GF-D8 (cell line): ENCODE results near the gene FYTTD1.

Experiments used
- DNase-seq: peaks from one replicate; lab custom pipeline; 2025; lab: John Stamatoyannopoulos, UW

Gene FYTTD1

GRCh38 chr3:197737319-197737649, 12.4 kb upstream of the FYTTD1 start:
- DNase-seq = no peak

DNA sequence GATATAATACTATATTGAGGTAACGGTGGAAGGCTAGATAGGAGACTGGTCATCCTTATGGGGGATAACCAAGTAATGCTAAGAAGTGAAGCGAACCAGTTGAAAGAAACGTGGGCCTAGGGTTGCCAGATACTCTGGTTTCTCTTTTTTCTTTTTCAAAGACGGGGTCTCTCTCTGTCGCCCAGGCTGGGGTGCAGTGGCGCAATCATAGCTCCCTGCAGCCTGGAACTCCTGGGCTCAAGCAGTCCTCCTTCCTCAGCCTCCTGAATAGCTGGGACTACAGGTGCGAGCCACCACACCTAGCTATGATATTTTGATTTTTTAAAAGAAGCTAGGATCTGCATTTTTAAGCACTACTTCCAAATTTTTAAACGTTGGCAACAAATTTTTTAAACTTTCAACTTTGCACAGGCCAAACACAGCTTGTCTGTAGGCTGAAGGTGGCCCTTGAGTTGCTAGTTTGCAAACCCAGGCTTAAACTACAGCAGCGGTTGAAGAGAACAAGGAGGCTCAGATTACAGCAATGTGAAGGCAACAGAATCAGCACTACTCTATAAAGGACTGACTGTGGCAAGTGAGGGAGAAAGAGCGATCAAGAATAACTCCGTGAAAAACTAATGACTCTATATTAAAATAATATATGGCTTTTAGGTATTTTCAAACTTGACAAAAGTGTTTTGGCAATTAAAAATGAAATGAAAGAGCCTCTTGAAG, 11.8 kb upstream of the FYTTD1 start:
- no peak for DNase-seq

GRCh38 chr3:197742787-197743186, 6.9 kb upstream of the FYTTD1 start:
- DNase-seq = no peak

GRCh38 chr3:197746209-197746608, 3.5 kb upstream of the FYTTD1 start:
- DNase-seq = peak; percentile 20

DNA sequence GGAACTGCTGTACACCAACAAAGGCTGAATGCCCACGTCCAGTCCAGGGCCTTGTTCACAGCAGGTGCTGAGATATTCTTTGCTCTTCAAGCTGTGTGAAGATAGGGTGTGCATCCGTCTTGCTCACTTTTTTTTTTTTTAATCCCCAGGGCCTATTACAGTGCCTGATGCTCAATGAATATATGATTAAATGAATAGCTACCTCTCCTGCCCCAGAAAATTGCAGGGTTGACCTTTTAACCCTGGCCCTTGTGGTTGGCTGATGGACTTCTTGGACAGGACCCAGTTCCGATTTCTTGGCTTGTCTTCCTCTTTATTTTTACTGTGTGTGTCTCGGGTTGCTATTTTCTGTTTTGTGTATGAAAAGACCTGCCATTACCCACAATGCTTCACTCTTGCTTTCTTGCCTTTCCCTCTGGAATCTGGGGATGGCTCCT, 2.9 kb upstream of the FYTTD1 start:
- peak; percentile 59 for DNase-seq

- no peak for DNase-seq
Observed at GRCh38 chr3:197748597-197749314, 927 bp upstream of the FYTTD1 start.

GRCh38 chr3:197749315-197749600, 425 bp upstream of the FYTTD1 start:
- peak; percentile 36 for DNase-seq

GRCh38 chr3:197750396-197750831, 731 bp downstream of the FYTTD1 start:
- peak; percentile 6 for DNase-seq

DNA sequence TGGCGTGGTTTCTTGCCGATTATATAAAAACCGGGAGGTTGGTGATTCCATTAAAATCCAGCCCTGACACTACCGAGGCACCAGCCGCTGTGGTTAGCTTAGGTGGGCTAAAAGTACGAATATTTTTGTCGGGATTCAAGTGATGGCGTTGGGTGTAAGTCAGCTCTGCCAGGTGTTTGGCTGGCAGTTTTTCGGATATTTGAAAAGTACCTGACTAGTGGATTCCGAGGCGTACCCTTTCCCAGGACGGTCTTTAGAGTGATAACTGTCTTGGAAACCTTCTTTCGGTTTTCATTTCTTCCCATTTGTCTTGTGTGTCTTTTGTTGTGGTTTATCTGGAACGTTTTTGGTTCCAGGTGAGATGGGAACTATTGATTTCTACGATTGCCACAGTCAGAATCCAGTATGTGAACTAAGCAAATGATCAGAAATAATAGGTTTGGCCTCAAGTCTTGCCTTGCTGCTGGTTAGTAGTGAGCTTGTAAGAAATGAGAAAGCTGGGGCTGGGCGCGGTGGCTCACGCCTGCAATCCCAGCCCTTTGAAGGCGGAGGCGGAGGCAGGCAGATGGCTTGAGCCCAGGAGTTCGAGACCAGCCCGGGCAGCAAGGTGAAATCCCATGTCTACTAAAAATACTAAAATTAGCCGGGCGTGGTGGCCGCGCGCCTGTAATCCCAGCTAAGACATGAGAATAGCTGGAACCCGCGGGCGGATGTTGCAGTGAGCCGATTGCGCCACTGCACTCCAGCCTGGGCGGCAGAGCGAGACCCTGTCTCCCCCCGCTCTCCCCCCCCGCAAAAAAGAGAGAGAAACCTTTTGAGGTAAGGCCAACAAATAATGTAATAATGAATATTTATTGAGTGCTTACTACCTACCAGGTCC, 1.4 kb downstream of the FYTTD1 start:
- DNase-seq = no peak

DNA sequence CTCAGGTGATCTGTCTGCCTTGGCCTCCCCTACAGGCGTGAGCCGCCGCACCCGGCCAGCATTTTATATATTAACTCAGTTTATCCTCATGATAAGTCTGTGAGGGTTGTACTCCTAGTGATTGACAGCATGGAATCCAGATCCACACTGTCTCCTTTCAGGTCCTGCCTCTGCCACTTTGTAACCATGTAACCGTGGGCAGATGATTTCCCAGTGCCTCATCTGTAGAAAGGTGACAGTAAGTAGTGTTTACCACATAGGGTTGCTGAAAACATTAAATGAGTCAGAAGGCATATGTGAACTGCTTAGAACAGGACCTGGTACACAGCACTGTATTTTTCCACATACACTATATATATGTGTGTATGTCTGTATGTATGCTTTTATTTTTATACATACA, 2.4 kb downstream of the FYTTD1 start:
- DNase-seq = no peak

DNA sequence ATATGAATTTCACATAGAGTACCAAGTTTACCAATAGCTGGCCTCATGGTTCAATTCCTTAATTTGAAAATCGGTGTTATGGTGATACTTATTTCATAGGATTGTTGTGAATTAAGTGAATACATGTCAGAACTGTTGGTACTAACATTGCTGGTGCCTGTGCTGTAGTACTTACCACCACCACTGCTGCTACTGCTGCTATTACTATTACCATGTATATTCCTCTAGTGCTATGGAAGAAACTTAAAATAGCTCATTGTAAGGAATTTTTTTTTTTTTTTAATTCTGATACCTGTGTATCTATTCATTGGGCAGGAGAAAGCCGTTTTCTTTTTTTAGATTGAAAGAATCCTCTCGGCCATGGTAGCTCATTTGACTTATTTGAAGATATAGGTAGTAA, 3.6 kb downstream of the FYTTD1 start:
- DNase-seq = no peak

DNA sequence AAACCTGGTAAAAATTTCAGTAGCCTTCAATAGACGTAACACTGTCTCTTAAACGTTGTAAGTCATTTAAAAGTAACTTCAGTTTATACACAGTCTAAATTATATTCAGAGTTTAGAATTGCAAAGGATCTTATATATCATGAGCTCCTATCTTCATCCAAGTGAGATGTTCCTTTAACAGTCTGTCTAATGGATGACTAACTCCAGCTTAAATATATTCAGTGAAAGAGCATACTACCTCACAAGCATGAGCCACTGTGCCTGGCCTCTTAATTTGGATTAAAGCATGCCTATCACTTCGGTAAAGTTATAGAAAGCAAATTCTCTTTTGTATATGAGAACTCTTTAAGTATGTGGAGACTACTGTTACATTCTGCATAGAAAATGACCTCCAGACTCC, 7.0 kb downstream of the FYTTD1 start:
- no peak for DNase-seq

DNA sequence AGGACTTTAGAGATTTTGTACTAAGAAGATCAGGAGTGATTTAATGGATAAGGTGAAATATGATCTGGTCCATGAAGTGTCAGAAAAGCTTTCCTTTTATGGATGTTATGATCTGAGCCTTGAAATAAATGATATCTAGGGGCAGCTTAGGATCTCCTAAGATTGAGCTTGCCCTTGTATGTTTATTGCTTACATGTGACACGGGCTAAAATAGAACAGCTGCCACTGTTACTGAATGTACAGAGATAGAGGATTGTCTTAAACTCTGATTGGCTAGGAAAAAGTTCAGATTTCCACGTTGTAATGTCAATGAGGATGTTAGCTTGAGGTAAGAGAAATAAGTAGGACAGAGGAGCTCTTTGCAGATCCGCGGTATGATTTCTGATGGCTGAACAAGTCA, 8.8 kb downstream of the FYTTD1 start:
- no peak for DNase-seq

GRCh38 chr3:197761784-197762183, 12.1 kb downstream of the FYTTD1 start:
- DNase-seq = no peak

- DNase-seq = no peak
Observed at GRCh38 chr3:197775317-197775716, 25.6 kb downstream of the FYTTD1 start.

DNA sequence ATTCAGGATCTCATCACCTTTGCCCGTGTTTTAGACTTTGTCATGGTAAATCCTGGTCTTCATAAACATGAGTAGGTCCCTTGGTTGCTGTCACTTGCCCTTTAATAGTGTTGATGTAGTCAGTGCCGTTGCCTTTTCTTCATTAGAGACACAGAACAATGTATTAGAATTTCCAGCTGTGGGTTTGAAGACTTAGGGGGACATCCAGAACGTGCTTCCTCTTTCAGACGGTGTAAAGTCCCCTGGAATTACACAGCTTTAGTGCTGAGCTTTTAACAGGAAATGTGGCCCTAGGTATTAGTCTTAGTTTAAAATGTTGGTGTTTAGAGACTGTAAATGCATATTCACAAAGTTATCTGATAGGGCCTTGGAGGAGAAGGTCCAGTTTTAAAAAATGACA, 32.5 kb downstream of the FYTTD1 start:
- no peak for DNase-seq

DNA sequence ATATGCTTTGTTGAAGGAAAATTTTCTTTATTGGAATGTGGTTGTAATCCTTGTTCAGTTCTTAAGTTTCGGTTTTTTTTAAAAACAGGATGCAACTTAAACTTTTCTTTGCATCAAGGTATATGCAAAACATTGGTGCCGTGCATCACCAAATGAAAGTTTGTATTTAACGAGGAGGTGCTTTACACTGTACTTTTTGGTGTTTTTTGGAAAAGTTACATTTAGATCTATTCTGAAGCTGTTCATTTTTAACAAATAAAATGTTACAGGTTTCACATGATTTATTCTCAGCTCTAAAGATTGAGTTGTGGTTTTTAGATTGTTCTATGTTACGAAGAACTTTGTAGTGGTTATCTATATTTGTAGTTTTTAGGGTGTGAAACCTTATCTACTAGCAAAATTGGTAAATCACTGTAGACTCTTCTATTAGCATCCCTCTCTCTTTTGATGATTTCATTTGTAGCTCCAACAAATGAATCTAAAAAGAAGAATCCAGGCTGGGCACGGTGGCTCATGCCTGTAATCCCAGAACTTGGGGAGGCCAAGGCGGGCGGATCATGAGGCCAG, 34.4 kb downstream of the FYTTD1 start:
- DNase-seq = no peak

- DNase-seq = no peak
Observed at GRCh38 chr3:197787412-197787811, 37.7 kb downstream of the FYTTD1 start.

DNA sequence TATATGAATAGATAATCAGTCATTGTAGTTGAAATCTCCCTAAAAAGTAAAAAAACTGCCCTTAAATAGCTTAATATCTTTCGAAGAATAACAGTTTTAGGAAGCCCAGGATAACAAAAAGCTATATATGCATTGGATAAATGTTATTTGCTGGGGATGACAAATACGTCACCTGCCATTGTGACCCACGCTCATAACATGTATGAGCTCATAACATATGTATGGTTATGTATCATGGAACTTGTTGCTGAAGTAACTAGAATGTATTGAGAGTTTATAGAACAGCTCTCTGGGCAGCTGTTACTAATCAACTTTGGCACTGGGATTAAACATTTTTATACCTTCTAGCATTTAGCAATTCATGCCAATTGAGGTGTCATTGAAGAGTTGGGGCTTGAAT, 39.6 kb downstream of the FYTTD1 start:
- DNase-seq = no peak

GRCh38 chr3:197790033-197790432, 40.4 kb downstream of the FYTTD1 start:
- DNase-seq = no peak

- no peak for DNase-seq
Observed at GRCh38 chr3:197791113-197791891, 41.6 kb downstream of the FYTTD1 start, which contains the start of gene LRCH3. Gene LRCH3 (plus strand): TSS chr3:197791254. CDS start chr3:197791279, 25 bp downstream.
